Ammon's horn (tissue), 1 donor: ENCODE data around the gene VAV3.
"Not testable (repeated sequence)": the region's sequence is repeated elsewhere in the genome, so short reads cannot be mapped to it uniquely, and the experiment has no call there.

Experiments
- DNase-seq: peaks from one replicate; pipeline ENCODE4 v3.0.0-alpha.2; 2016; ENCODE audit warnings: low spot score

The VAV3 gene

GRCh38 chr1:107683191-107683657 is 281.8 kb downstream of the VAV3 start:
- no peak for DNase-seq

GRCh38 chr1:107682467-107682866 is 282.5 kb downstream of the VAV3 start:
- DNase-seq = no peak

- no peak for DNase-seq
These were observed 283.9 kb downstream of the VAV3 start for GRCh38 chr1:107681001-107681479.

GRCh38 chr1:107680579-107680985 is 284.4 kb downstream of the VAV3 start:
- no peak for DNase-seq

- DNase-seq = no peak
These were observed 285.5 kb downstream of the VAV3 start for GRCh38 chr1:107679411-107679953.

GRCh38 chr1:107678993-107679392 is 286.0 kb downstream of the VAV3 start:
- no peak for DNase-seq

GRCh38 chr1:107677697-107678096 is 287.3 kb downstream of the VAV3 start:
- no peak for DNase-seq

GRCh38 chr1:107674486-107674885 is 290.5 kb downstream of the VAV3 start:
- no peak for DNase-seq

- no peak for DNase-seq
These were observed 292.0 kb downstream of the VAV3 start for GRCh38 chr1:107673006-107673405.

- no peak for DNase-seq
These were observed 294.5 kb downstream of the VAV3 start for GRCh38 chr1:107670397-107671040.

- no peak for DNase-seq
These were observed 295.0 kb downstream of the VAV3 start for GRCh38 chr1:107669996-107670395.

GRCh38 chr1:107668762-107669161 is 296.2 kb downstream of the VAV3 start:
- no peak for DNase-seq

GRCh38 chr1:107666493-107666892 is 298.5 kb downstream of the VAV3 start:
- DNase-seq = no peak

- no peak for DNase-seq
These were observed 299.7 kb downstream of the VAV3 start for GRCh38 chr1:107664982-107665925.

GRCh38 chr1:107662971-107663370 is 302.0 kb downstream of the VAV3 start:
- no peak for DNase-seq

GRCh38 chr1:107661158-107661557 is 303.8 kb downstream of the VAV3 start:
- DNase-seq = no peak

- no peak for DNase-seq
These were observed 305.0 kb downstream of the VAV3 start for GRCh38 chr1:107659961-107660360.

- no peak for DNase-seq
These were observed 307.6 kb downstream of the VAV3 start for GRCh38 chr1:107657356-107657755.

- DNase-seq = no peak
These were observed 311.2 kb downstream of the VAV3 start for GRCh38 chr1:107653765-107654164.

GRCh38 chr1:107653005-107653404 is 312.0 kb downstream of the VAV3 start:
- DNase-seq = no peak

- DNase-seq = not testable (repeated sequence)
These were observed 314.2 kb downstream of the VAV3 start for GRCh38 chr1:107650825-107651224.

GRCh38 chr1:107649023-107649422 is 316.0 kb downstream of the VAV3 start:
- DNase-seq = no peak

GRCh38 chr1:107648071-107648470 is 316.9 kb downstream of the VAV3 start:
- DNase-seq = peak; percentile 13
